Measurements from ENCODE around the gene CPNE5.
"Not testable (repeated sequence)": the region's sequence is repeated elsewhere in the genome, so short reads cannot be mapped to it uniquely, and the experiment has no call there.

The CPNE5 gene

DNA sequence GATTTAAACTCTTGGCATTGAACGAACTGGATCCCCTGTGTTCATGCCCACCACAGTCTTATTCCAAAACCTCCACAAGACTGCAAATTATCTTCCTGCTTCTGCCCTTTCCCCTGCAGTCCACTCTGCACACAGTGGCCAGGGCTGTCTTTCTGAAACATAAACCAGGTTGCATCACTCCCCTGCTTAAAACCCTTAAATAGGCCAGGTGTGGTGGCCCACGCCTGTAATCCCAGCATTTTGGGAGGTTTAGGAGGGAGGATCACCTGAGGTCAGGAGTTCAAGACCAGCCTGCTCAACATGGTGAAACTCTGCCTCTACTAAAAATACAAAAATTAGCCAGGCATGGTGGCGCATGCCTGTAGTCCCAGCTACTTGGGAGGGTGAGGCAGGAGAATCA is 26.2 kb downstream of the CPNE5 start:
- FAIRE-seq: not testable (repeated sequence)

GRCh38 chr6:36809941-36810803 is 29.1 kb downstream of the CPNE5 start:
- FAIRE-seq: no peak

DNA sequence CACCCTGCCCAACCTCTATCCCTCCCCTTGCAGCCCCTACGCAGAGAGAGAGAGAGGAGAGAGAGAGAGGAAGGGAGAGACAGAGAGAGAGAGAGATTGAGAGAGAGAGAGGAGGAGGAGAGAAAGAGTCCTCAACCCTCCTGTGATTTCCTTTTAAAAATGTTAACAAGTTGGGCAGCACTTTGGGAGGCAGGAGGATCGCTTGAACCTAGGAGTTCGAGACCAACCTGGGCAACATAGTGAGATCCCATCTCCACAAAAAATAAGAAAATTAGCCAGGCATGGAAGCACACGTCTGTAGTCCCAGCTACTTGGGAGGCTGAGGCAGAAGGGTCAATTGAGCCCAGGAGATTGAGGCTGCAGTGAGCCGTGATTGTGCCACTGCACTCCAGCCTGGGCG is 30.1 kb downstream of the CPNE5 start:
- FAIRE-seq: no peak

DNA sequence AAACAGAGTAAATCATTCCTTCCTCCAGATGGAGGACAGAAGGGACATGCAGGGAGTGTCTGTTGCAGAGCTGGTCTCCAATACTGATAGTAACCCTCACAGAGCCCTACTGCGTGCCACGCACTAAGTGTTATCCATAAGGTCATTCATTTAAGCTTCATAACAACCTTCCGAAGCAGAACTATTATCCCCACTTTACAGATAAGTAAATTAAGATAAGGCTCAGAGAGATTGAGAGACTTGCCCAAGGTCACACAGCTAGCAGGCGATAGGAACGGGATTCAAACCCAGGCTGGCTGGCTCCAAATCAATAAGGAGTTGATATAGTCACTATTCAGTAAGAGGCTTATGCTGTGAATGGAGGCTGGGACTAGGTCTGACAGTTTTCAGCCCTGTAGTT is 30.6 kb downstream of the CPNE5 start:
- FAIRE-seq: no peak

GRCh38 chr6:36807750-36808149 is 31.5 kb downstream of the CPNE5 start:
- FAIRE-seq: no peak

- FAIRE-seq: no peak
Measured at GRCh38 chr6:36807143-36807542, 32.1 kb downstream of the CPNE5 start.

DNA sequence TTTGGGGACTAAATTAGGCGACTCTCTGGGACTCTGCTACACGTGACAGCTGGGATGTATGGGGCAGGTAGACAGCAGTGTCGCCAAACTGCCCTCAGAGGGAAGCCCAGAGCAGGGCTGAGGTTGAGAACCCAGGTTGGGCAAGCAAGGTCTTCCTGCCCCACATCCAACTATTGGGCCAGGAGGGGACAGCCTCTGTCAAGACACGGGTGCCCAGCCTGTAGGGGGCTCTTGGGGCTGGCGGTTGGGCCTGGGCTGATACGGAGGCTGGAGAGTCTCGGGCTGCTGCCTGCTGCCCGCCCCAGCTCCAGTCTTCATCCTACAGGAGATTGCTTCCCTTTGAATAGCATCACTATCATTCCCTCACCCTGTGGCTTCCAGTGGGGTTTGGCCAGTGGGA is 33.3 kb downstream of the CPNE5 start:
- no peak for FAIRE-seq

DNA sequence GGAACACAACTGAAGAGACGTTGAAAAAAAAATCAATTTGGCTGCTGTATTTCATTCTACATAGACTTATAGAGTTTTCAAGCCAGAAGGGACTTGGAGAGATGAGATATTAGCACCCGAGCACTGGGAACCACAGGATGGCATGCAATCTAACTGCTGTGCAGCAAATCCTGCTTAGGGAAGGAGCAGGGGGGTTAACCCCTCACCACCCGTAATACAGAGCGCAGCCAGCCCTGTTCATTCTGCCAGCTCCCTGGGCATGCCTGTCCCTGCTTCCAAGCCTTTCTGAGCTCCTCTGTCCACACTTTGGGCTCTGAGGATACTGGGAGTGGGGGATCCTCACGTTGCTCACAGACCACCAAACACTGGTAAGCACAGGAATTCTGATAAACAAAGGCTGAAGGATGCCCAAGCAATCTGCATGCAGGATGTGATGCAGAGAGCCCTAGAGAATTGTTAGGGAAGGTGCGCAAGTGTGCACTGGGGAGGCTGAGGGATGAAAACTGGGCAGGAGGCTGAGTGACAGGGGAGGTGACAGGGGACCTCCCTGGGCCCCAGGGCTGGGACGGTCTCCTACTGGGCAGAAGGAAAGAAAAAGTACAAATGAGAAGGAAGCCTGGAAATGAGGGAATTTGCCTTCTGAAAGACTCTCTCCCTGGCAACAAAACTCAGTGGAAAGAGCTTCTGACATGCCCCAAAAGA is 34.0 kb downstream of the CPNE5 start:
- no peak for FAIRE-seq

DNA sequence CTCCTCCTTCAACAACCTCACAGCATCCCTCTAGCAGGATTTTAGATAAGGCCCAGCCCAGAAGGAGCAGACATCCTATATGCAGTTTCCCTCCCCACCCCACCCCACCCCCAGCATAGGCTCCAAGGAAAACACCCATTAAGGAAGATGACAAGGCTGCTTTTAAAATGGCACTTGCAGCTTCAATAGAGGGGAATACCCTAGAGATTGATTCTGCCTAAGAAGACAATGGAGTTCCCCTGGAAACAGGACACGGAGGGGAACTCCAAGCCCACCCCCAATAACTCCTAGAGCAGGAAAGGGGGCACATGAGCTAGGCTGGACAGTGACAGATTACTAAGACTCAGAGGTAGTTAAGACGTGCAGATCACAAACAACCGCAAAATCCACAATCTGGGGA is 34.7 kb downstream of the CPNE5 start:
- FAIRE-seq: no peak

DNA sequence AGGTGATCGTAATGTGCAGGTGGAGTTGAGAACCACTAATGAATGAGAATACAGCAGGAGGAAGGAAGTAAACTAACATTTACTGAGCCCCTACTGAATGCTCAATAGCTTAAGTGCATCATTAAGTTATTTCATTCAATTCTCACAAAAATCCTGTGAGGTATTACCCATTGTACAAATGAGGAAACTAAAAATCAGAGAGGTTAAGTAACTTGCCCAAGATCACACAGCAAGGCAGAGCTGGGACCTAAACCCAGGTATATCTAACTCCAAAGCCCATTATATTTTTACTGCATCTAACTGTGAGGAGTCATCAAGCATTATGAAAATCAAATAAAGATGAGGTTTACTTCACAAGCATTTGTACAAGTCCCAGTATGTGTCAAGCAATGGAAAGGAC is 35.3 kb downstream of the CPNE5 start:
- FAIRE-seq: no peak

DNA sequence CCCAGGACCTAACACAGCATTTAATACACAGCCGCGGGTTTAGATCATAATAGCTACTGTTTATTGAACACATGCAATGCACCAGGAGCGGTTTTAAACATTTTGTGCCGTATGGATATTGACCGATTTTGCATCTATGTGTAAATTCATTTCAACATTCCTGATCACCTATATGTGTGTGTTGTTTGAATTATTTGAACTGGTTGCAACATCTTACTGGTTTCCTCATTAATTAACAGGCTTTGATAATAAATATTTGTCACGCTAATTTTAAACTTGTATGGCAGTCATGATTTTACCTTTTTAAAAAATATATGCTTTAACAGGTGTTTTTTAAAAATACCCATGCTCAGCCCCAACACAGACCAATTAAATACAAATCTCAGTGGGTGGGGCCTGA is 35.8 kb downstream of the CPNE5 start:
- FAIRE-seq: no peak

GRCh38 chr6:36800223-36801076 is 38.8 kb downstream of the CPNE5 start:
- no peak for FAIRE-seq

- no peak for FAIRE-seq
Measured at GRCh38 chr6:36798852-36799251, 40.4 kb downstream of the CPNE5 start.

GRCh38 chr6:36797653-36798052 is 41.6 kb downstream of the CPNE5 start:
- no peak for FAIRE-seq

- FAIRE-seq: no peak
Measured at GRCh38 chr6:36797055-36797454, 42.2 kb downstream of the CPNE5 start.

DNA sequence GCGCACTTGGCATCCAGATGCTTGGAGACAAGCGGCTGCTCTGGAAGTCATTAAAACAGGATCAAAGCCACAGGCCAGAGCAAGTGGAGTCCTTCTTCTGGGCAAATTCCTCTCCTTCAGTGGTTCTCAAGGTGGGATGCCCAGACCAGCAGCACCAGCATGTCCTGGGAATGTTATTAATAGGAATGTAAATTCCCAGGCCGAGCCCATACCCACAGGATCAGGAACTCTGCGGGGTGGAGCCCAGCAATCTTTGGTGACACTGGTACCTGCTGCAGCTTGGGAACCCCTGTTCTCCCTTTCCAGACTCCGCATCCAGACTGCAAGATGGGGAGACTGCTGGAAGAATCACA is 44.6 kb downstream of the CPNE5 start:
- no peak for FAIRE-seq

GRCh38 chr6:36793913-36794712 is 45.1 kb downstream of the CPNE5 start:
- FAIRE-seq: no peak

GRCh38 chr6:36793296-36793912 is 45.8 kb downstream of the CPNE5 start:
- FAIRE-seq: no peak

GRCh38 chr6:36791521-36792135 is 47.6 kb downstream of the CPNE5 start:
- no peak for FAIRE-seq

- no peak for FAIRE-seq
Measured at GRCh38 chr6:36791085-36791484, 48.2 kb downstream of the CPNE5 start.

- FAIRE-seq: no peak
Measured at GRCh38 chr6:36788768-36789167, 50.5 kb downstream of the CPNE5 start.

DNA sequence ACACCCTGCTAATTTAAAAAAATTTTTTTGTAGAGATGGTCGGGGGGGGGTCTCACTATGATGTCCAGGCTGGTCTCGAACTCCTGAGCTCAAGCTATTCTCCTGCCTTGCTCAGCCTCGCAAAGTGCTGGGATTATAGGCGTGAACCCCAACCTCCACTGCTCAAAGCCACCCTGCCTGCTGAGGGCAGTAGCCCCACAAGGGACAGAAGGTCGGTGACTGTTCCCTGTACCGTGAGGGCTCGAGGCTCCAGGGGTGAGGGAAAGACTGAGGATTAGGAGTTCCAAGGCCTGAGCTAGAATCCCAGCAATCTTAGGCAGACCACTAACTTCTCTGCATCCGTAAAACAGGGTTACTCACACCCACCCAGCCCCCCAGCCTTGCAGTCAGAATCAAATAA is 51.1 kb downstream of the CPNE5 start:
- FAIRE-seq: no peak

All from colon (tissue), 2 donors.